ENCODE results near the gene TWNK. TPM values are rescaled to one million over a fixed set of nuclear protein-coding genes. Genes with fewer than 3 reads are reported as not detected.

TWNK gene
- total and polyA plus RNA-seq, 7 experiments from 2014 or later: 5.8 to 18.9 (median 14.8) TPM

Small RNAs within 50 kb of the gene (microRNA-seq; reads per million reads assigned to microRNA genes)
- not detected for gene MIR608 (ENCODE audit: borderline microRNAs expressed)

Other genes starting within 250 kb of the TWNK start
- not detected for gene PAX2, start 242.0 kb upstream of the TWNK start, total RNA-seq
- gene PAX2, start 242.0 kb upstream of the TWNK start, polyA plus RNA-seq: not detected
- 10 to 100 TPM; 20.1 to 43.7 (median 38.8) TPM for gene SLF2, start 74.6 kb upstream of the TWNK start, total RNA-seq
- 10 to 100 TPM; 10.9 to 11.5 TPM for gene SLF2, start 74.6 kb upstream of the TWNK start, polyA plus RNA-seq
- gene SEMA4G, start 18.0 kb upstream of the TWNK start, total RNA-seq: 1 to 10 TPM in 3 of 5 experiments, under 1 TPM in 2; 0.78 to 1.7 (median 1.2) TPM
- under 1 TPM; 0.24 to 0.52 TPM for gene SEMA4G, start 18.0 kb upstream of the TWNK start, polyA plus RNA-seq
- 10 to 100 TPM; 35.8 to 74.5 (median 46.5) TPM for gene MRPL43, start within 50 bp of the TWNK start, total RNA-seq
- 100 to 1,000 TPM; 143 to 149 TPM for gene MRPL43, start within 50 bp of the TWNK start, polyA plus RNA-seq
- gene LZTS2, start 12.3 kb downstream of the TWNK start, total RNA-seq: 10 to 100 TPM; 16.0 to 44.7 (median 25.5) TPM
- gene LZTS2, start 12.3 kb downstream of the TWNK start, polyA plus RNA-seq: 10 to 100 TPM; 10.8 to 25.6 TPM
- 1 to 10 TPM in 3 of 5 experiments, under 1 TPM in 2; 0.65 to 2.8 (median 1.8) TPM for gene PDZD7, start 43.6 kb downstream of the TWNK start, total RNA-seq
- 1 to 10 TPM in 1 of 2 donors, under 1 TPM in 1; 0.71 to 1.1 TPM for gene PDZD7, start 43.6 kb downstream of the TWNK start, polyA plus RNA-seq
- gene SFXN3, start 43.7 kb downstream of the TWNK start, total RNA-seq: 10 to 100 TPM; 33.7 to 90.4 (median 48.4) TPM
- 10 to 100 TPM; 12.6 to 13.2 TPM for gene SFXN3, start 43.7 kb downstream of the TWNK start, polyA plus RNA-seq
- 1 to 10 TPM in 1 of 5 experiments, under 1 TPM in 2, not detected in 2; 0.22 to 1.5 (median 0.29) TPM for gene KAZALD1, start 74.4 kb downstream of the TWNK start, total RNA-seq
- not detected for gene KAZALD1, start 74.4 kb downstream of the TWNK start, polyA plus RNA-seq
- not detected for gene TLX1, start 143.8 kb downstream of the TWNK start, total RNA-seq
- not detected for gene TLX1, start 143.8 kb downstream of the TWNK start, polyA plus RNA-seq
- not detected for gene LBX1, start 241.9 kb downstream of the TWNK start, total RNA-seq
- not detected for gene LBX1, start 241.9 kb downstream of the TWNK start, polyA plus RNA-seq

Measured in naive thymus-derived CD4-positive, alpha-beta T cell (primary cell).